IMR-90 (cell line): ENCODE data around the gene ST3GAL3. TPM values are rescaled to one million over a fixed set of nuclear protein-coding genes. Genes with fewer than 3 reads are reported as not detected.

Source experiments
- CEBPB ChIP-seq: IDR thresholded peaks from 2 replicates; pipeline ENCODE4 v1.6.1; 2012; ENCODE audit warnings: low read depth, low read length, improper control_type of control experiment
- POLR2A ChIP-seq: IDR thresholded peaks from 2 replicates; pipeline ENCODE4 v1.6.1; 2012; ENCODE audit warnings: mild to moderate bottlenecking, low read depth, low read length
- polyA plus RNA-seq, 3 experiments: library from polyadenylated mRNA; depleted of rRNA; stranded (reverse); fragments of >200 nt; gene quantifications; 2 replicates each; pipeline ENCODE4 v1.2.3, GENCODE V29; 2012; ENCODE audit warnings: low replicate concordance in 1 of 3
- total RNA-seq: library from RNA; depleted of rRNA; stranded (reverse); fragments of >200 nt; gene quantifications from 2 replicates; pipeline ENCODE4 v1.2.3, GENCODE V29; 2012
- TF ChIP-seq, protein P1 (sequence below): conservative IDR thresholded peaks from 2 replicates; pipeline ENCODE4 v1.5.1; 2012; ENCODE audit warnings: mild to moderate bottlenecking, low read depth, low read length, improper control_type of control experiment

Gene ST3GAL3
- total and polyA plus RNA-seq, 2 of the 4 experiments (the other 2 are of a cell fraction), result 12.0 to 14.8 TPM

DNA sequence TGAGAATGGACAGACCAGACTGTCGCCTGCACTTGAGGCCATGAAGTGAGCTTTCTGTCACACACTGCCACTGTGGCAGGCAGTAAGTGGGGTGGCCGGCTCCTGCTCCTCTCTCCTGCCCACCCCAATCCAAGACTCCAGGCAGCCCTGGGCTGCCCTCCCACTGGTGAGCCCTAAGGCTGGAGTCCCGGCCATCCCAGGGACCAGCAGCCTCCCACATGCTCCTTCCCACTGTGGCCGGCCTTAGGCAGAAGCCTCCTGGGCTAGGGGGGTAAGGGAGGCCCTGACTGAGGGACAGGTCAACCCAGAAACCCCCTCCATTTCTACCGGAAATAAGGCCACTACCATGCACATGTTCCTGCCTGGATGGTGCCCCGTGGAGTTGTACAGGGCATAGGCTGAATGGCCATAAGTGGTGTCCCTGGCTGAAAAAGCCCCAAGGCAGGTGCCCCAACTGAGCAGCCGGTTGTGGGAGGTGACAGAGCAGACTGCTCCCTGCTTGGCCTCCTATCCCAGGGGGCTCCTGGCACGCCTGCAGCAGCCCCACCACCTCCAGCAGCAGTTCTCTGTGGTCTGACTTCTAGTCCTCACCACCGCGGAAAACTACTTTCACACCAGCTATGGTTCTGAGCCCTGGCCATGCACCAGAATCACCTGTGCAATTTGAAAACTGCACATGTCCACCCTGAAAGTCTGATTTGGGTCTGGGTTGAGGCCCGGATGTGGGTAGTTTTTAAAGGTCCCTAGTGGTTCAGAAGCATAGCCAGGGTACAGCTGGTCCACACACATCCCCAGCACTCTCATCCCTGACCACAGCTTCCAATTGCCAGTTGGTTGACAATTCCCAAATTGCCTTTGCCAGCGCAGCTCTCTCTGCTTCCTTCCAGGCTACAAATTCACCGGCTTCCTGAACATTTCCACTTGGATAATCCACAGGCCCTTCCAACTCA, 224.7 kb downstream of the ST3GAL3 start (continued):
- TF ChIP-seq, protein P1, sequence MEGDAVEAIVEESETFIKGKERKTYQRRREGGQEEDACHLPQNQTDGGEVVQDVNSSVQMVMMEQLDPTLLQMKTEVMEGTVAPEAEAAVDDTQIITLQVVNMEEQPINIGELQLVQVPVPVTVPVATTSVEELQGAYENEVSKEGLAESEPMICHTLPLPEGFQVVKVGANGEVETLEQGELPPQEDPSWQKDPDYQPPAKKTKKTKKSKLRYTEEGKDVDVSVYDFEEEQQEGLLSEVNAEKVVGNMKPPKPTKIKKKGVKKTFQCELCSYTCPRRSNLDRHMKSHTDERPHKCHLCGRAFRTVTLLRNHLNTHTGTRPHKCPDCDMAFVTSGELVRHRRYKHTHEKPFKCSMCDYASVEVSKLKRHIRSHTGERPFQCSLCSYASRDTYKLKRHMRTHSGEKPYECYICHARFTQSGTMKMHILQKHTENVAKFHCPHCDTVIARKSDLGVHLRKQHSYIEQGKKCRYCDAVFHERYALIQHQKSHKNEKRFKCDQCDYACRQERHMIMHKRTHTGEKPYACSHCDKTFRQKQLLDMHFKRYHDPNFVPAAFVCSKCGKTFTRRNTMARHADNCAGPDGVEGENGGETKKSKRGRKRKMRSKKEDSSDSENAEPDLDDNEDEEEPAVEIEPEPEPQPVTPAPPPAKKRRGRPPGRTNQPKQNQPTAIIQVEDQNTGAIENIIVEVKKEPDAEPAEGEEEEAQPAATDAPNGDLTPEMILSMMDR, result no peak
- TF ChIP-seq CEBPB (no peak), POLR2A (no peak)
